ENCODE results near the gene IPO7. TPM values are rescaled to one million over a fixed set of nuclear protein-coding genes. Genes with fewer than 3 reads are reported as not detected.
A peak's percentile ranks its signal among the peaks of the same experiment; 100 is the strongest.

Gene IPO7
- total and polyA plus RNA-seq, 2 of the 13 experiments (the other 11 are each of a cell fraction or from before 2014, with no cell fraction given), result 59.4 to 98.4 TPM

GRCh38 chr11:9351321-9351881, 33.1 kb upstream of the IPO7 start:
- 10% methylated on average over 6 of the region's 6 CpGs for WGBS (ENCODE audit: low lambda C conversion rate)
- peak; percentile 63 for ATAC-seq
- no TSS peak for BruUV-seq (replicated peaks)

More at GRCh38 chr11:9351321-9351881, 33.1 kb upstream of the IPO7 start:
- CTCF ChIA-PET (ENCODE audit: low intra/inter-chr PET ratio, low total read pairs), result no interaction called here
- Histone ChIP-seq H3K9me3 (ENCODE audit: low read length) (no peaks in the 10 kb centered on the region), H3K4me2 (ENCODE audit: low read depth, low read length) (peak overlapping the region; percentile 18; the same call in 1 of the 2 replicates), H3K27ac (ENCODE audit: extremely low read length, insufficient read depth, low read length) (no peak overlapping the region), H3K27me3 (ENCODE audit: control insufficient read depth in 1 of 2, insufficient read depth in 2 of 2, low read length in 2 of 2) (no peaks in the 10 kb centered on the region; a peak in 1 of 5 replicates), H3K79me2 (ENCODE audit: insufficient read depth, low read length) (no peaks in the 10 kb centered on the region), H3K9ac (ENCODE audit: insufficient read depth, low read depth, low read length) (no peak overlapping the region), H3K4me3 (replicated peaks in 1 of 3; ENCODE audit: insufficient read depth in 1 of 3, low read depth in 2 of 3, low read length in 3 of 3) (no peak overlapping the region), H4K20me1 (ENCODE audit: insufficient read depth, low read length) (no peaks in the 10 kb centered on the region), H3K4me1 (ENCODE audit: insufficient read depth, low read length) (peaks cover 36% of the 10 kb centered on the region), H3K36me3 (replicated peaks in 1 of 2; ENCODE audit: control insufficient read depth in 1 of 2, insufficient read depth in 2 of 2, low read length in 2 of 2) (no peaks in the 10 kb centered on the region), H2AFZ (ENCODE audit: low read length) (no peak overlapping the region)
- DNase-seq (ENCODE audit: low spot score), result no peak
- FAIRE-seq, result no peak
- POLR2A ChIA-PET, result interaction anchor here (0.5 to 2.1 kb wide), 2 partner anchors 30 to 33 kb away, joined by 3 to 11 read pairs; partner anchors contain the start of gene IPO7
- in situ Hi-C loops (cut with HindIII; ENCODE audit: extremely low pct_ligation_motif_present, low pct_unique_long_range_greater_than_20kb) (no loop called here), intact Hi-C loops (cut with micrococcal nuclease; ENCODE audit: unreplicated experiment) (no loop called here)
- TF ChIP-seq BATF2 (CRISPR knock-in tag; IDR thresholded peaks at IDR 0.05), result no peak
- TF ChIP-seq ZBTB2 (CRISPR knock-in tag; IDR thresholded peaks at IDR 0.05; ENCODE audit: low read depth), result no peak
- no peak for TF ChIP-seq E2F1 (CRISPR knock-in tag; IDR thresholded peaks at IDR 0.05)
- TF ChIP-seq SNRNP70 (IDR thresholded peaks at IDR 0.05; ENCODE audit: low read depth, low read length), result no peak
- TF ChIP-seq TCF7L2 (IDR thresholded peaks at IDR 0.05; ENCODE audit: low read depth, low read length), result no peak
- no peak for TF ChIP-seq CBFB (CRISPR knock-in tag; IDR thresholded peaks at IDR 0.05)
- TF ChIP-seq EED (CRISPR knock-in tag; IDR thresholded peaks at IDR 0.05), result no peak
- TF ChIP-seq REPIN1 (CRISPR knock-in tag; IDR thresholded peaks at IDR 0.05; ENCODE audit: borderline replicate concordance, low read depth), result no peak
- TF ChIP-seq ZMAT3 (CRISPR knock-in tag; conservative IDR thresholded peaks at IDR 0.05), result no peak
- no peak for TF ChIP-seq MED1 (CRISPR knock-in tag; IDR thresholded peaks at IDR 0.05)
- TF ChIP-seq ZSCAN20 (CRISPR knock-in tag; IDR thresholded peaks at IDR 0.05; ENCODE audit: borderline replicate concordance), result no peak
- no peak for TF ChIP-seq FOXA1 (IDR thresholded peaks at IDR 0.05)
- no peak for TF ChIP-seq FOXA1 (CRISPR knock-in tag; IDR thresholded peaks at IDR 0.05)
- no peak for TF ChIP-seq ZNF230 (CRISPR knock-in tag; IDR thresholded peaks at IDR 0.05)
- TF ChIP-seq KMT2A (CRISPR knock-in tag; IDR thresholded peaks at IDR 0.05), result no peak

Data from HepG2 (cell line).